Measurements from ENCODE around the gene HBA1. TPM values are rescaled to one million over a fixed set of nuclear protein-coding genes. Genes with fewer than 3 reads are reported as not detected.
"Not testable (repeated sequence)": the region's sequence is repeated elsewhere in the genome, so short reads cannot be mapped to it uniquely, and the experiment has no call there.

HBA1 gene
- 1,000 to 10,000 TPM in 1 of 3 donors, 100 to 1,000 TPM in 2; 591 to 1,202 (median 749) TPM for polyA plus RNA-seq (ENCODE audit: insufficient read length in 3 of 3)
- long read RNA-seq, donor 1, transcript HBA1-204 (2 exons, 410 nt): minor isoform, 33 of 807 reads
- long read RNA-seq, donor 1, transcript HBA1-201 (3 exons, 577 nt): major isoform, 671 of 807 reads
- long read RNA-seq, donor 1, transcript HBA1-203 (2 exons, 674 nt): minor isoform, 59 of 807 reads
- long read RNA-seq, donor 1, partial matches to known transcripts: 43 of 807 reads
- long read RNA-seq, donor 1, other reads (novel, unspliced or antisense): 0 of 807 reads
- long read RNA-seq, donor 2, transcript HBA1-201 (3 exons, 577 nt): major isoform, 704 of 793 reads
- long read RNA-seq, donor 2, transcript HBA1-203 (2 exons, 674 nt): minor isoform, 57 of 793 reads
- long read RNA-seq, donor 2, transcript HBA1-204 (2 exons, 410 nt): minor isoform, 24 of 793 reads
- long read RNA-seq, donor 2, partial matches to known transcripts: 0 of 793 reads
- long read RNA-seq, donor 2, other reads (novel, unspliced or antisense): 5 of 793 reads
- long read RNA-seq, donor 3, transcript HBA1-202 (3 exons, 504 nt): minor isoform, 8 of 928 reads
- long read RNA-seq, donor 3, transcript HBA1-203 (2 exons, 674 nt): minor isoform, 33 of 928 reads
- long read RNA-seq, donor 3, transcript HBA1-204 (2 exons, 410 nt): minor isoform, 21 of 928 reads
- long read RNA-seq, donor 3, transcript HBA1-201 (3 exons, 577 nt): major isoform, 845 of 928 reads
- long read RNA-seq, donor 3, partial matches to known transcripts: 16 of 928 reads
- long read RNA-seq, donor 3, other reads (novel, unspliced or antisense): 5 of 928 reads
- long read RNA-seq, donor 4, transcript HBA1-204 (2 exons, 410 nt): minor isoform, 5 of 247 reads
- long read RNA-seq, donor 4, transcript HBA1-201 (3 exons, 577 nt): major isoform, 231 of 247 reads
- long read RNA-seq, donor 4, transcript HBA1-203 (2 exons, 674 nt): minor isoform, 10 of 247 reads
- long read RNA-seq, donor 4, partial matches to known transcripts: 0 of 247 reads
- long read RNA-seq, donor 4, other reads (novel, unspliced or antisense): 0 of 247 reads
- long read RNA-seq, donor 5: 0 reads
- long read RNA-seq, donor 6, transcript HBA1-204 (2 exons, 410 nt): minor isoform, 17 of 343 reads
- long read RNA-seq, donor 6, transcript HBA1-201 (3 exons, 577 nt): major isoform, 301 of 343 reads
- long read RNA-seq, donor 6, transcript HBA1-203 (2 exons, 674 nt): minor isoform, 25 of 343 reads
- long read RNA-seq, donor 6, partial matches to known transcripts: 0 of 343 reads
- long read RNA-seq, donor 6, other reads (novel, unspliced or antisense): 0 of 343 reads
- long read RNA-seq, donor 7, transcript HBA1-204 (2 exons, 410 nt): minor isoform, 33 of 634 reads
- long read RNA-seq, donor 7, transcript HBA1-203 (2 exons, 674 nt): minor isoform, 23 of 634 reads
- long read RNA-seq, donor 7, transcript HBA1-201 (3 exons, 577 nt): major isoform, 574 of 634 reads
- long read RNA-seq, donor 7, partial matches to known transcripts: 0 of 634 reads
- long read RNA-seq, donor 7, other reads (novel, unspliced or antisense): 0 of 634 reads
- long read RNA-seq, donor 8: 0 reads
- long read RNA-seq, donor 9, transcript HBA1-201 (3 exons, 577 nt): major isoform, 365 of 394 reads
- long read RNA-seq, donor 9, transcript HBA1-203 (2 exons, 674 nt): minor isoform, 20 of 394 reads
- long read RNA-seq, donor 9, transcript HBA1-204 (2 exons, 410 nt): minor isoform, 7 of 394 reads
- long read RNA-seq, donor 9, partial matches to known transcripts: 0 of 394 reads
- long read RNA-seq, donor 9, other reads (novel, unspliced or antisense): 0 of 394 reads
- long read RNA-seq, donor 10, transcript HBA1-201 (3 exons, 577 nt): major isoform, 509 of 570 reads
- long read RNA-seq, donor 10, transcript HBA1-204 (2 exons, 410 nt): minor isoform, 21 of 570 reads
- long read RNA-seq, donor 10, transcript HBA1-203 (2 exons, 674 nt): minor isoform, 35 of 570 reads
- long read RNA-seq, donor 10, partial matches to known transcripts: 0 of 570 reads
- long read RNA-seq, donor 10, other reads (novel, unspliced or antisense): 5 of 570 reads
- long read RNA-seq, donor 11, transcript HBA1-201 (3 exons, 577 nt): major isoform, 251 of 263 reads
- long read RNA-seq, donor 11, transcript HBA1-203 (2 exons, 674 nt): minor isoform, 6 of 263 reads
- long read RNA-seq, donor 11, partial matches to known transcripts: 0 of 263 reads
- long read RNA-seq, donor 11, other reads (novel, unspliced or antisense): 0 of 263 reads
- long read RNA-seq, donor 12, transcript HBA1-201 (3 exons, 577 nt): major isoform, 186 of 205 reads
- long read RNA-seq, donor 12, transcript HBA1-204 (2 exons, 410 nt): minor isoform, 7 of 205 reads
- long read RNA-seq, donor 12, transcript HBA1-203 (2 exons, 674 nt): minor isoform, 12 of 205 reads
- long read RNA-seq, donor 12, partial matches to known transcripts: 0 of 205 reads
- long read RNA-seq, donor 12, other reads (novel, unspliced or antisense): 0 of 205 reads
- long read RNA-seq, donor 13: 0 reads
- long read RNA-seq, donor 14, transcript HBA1-204 (2 exons, 410 nt): minor isoform, 7 of 358 reads
- long read RNA-seq, donor 14, transcript HBA1-201 (3 exons, 577 nt): major isoform, 342 of 358 reads
- long read RNA-seq, donor 14, transcript HBA1-203 (2 exons, 674 nt): minor isoform, 7 of 358 reads
- long read RNA-seq, donor 14, partial matches to known transcripts: 0 of 358 reads
- long read RNA-seq, donor 14, other reads (novel, unspliced or antisense): 0 of 358 reads
- long read RNA-seq, donor 15, transcript HBA1-204 (2 exons, 410 nt): minor isoform, 10 of 529 reads
- long read RNA-seq, donor 15, transcript HBA1-201 (3 exons, 577 nt): major isoform, 489 of 529 reads
- long read RNA-seq, donor 15, transcript HBA1-203 (2 exons, 674 nt): minor isoform, 21 of 529 reads
- long read RNA-seq, donor 15, partial matches to known transcripts: 0 of 529 reads
- long read RNA-seq, donor 15, other reads (novel, unspliced or antisense): 5 of 529 reads
- long read RNA-seq, donor 16, transcript HBA1-203 (2 exons, 674 nt): minor isoform, 21 of 592 reads
- long read RNA-seq, donor 16, transcript HBA1-204 (2 exons, 410 nt): minor isoform, 17 of 592 reads
- long read RNA-seq, donor 16, transcript HBA1-201 (3 exons, 577 nt): major isoform, 552 of 592 reads
- long read RNA-seq, donor 16, partial matches to known transcripts: 0 of 592 reads
- long read RNA-seq, donor 16, other reads (novel, unspliced or antisense): 0 of 592 reads

DNA sequence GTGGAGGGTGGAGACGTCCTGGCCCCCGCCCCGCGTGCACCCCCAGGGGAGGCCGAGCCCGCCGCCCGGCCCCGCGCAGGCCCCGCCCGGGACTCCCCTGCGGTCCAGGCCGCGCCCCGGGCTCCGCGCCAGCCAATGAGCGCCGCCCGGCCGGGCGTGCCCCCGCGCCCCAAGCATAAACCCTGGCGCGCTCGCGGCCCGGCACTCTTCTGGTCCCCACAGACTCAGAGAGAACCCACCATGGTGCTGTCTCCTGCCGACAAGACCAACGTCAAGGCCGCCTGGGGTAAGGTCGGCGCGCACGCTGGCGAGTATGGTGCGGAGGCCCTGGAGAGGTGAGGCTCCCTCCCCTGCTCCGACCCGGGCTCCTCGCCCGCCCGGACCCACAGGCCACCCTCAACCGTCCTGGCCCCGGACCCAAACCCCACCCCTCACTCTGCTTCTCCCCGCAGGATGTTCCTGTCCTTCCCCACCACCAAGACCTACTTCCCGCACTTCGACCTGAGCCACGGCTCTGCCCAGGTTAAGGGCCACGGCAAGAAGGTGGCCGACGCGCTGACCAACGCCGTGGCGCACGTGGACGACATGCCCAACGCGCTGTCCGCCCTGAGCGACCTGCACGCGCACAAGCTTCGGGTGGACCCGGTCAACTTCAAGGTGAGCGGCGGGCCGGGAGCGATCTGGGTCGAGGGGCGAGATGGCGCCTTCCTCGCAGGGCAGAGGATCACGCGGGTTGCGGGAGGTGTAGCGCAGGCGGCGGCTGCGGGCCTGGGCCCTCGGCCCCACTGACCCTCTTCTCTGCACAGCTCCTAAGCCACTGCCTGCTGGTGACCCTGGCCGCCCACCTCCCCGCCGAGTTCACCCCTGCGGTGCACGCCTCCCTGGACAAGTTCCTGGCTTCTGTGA lies at the start of gene HBA1:
HBA1 (plus strand) TSS at position 204 of the 906 bp plus-strand sequence; CDS start at position 241, 37 bp downstream.
- not testable (repeated sequence) for DNase-seq (ENCODE audit: extremely low read depth in 1 of 11, low read depth in 9 of 11, low spot score in 4 of 11)

DNA sequence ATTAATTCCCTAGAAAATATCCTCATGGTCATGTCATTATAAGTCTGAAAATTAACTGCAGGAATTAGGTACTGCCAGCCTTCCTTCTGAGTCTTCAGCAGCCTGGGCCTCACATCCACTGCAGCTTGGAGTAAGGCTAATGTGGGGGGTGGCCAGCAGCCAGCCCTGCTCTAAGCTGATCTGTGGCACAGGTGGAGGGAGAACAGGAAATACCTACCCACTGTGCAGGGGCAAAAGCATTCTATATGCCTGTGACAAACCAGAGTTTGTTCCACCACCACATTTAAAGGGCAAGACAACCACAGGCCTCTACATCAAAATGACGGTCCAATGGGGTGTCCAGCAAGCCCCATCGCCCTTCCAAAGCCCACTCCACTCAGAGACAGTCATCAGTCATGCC lies 47.4 kb upstream of the HBA1 start:
- DNase-seq (ENCODE audit: extremely low read depth in 1 of 11, low read depth in 9 of 11, low spot score in 4 of 11): no peak

DNA sequence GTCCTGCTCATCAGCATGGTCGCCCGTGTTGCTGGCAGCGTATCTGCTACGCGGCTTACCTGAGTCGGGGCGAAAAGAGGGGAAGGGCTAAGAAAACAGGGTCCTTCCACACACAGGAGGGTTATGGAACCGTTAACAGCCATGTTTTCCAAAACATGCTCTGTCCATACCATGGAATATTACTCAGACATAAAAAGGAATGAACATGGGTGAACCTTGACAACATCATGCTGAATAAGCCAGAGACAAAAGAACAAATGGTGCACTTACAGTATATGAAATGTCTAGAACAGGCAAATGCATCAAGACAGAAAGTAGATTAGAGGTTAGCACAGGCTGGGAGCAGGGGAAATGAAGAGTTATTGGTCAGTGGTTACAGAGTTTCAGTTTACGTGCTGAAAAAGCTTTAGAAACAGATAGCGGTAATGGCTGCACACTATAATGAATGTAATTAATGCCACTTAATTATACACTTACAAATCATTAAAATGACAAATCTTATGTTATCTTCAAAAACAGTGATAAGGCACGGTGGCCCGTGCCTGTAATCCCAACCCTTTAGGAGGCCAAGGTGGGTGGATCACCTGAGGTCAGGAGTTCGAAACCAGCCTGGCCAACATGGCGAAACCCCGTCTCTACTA lies 45.8 kb upstream of the HBA1 start:
- DNase-seq (ENCODE audit: extremely low read depth in 1 of 11, low read depth in 9 of 11, low spot score in 4 of 11): no peak

- no peak for DNase-seq (ENCODE audit: extremely low read depth in 1 of 11, low read depth in 9 of 11, low spot score in 4 of 11)
Observed at GRCh38 chr16:132120-132519, 44.4 kb upstream of the HBA1 start.

GRCh38 chr16:133716-134115 lies 42.8 kb upstream of the HBA1 start:
- DNase-seq (ENCODE audit: extremely low read depth in 1 of 11, low read depth in 9 of 11, low spot score in 4 of 11): no peak

DNA sequence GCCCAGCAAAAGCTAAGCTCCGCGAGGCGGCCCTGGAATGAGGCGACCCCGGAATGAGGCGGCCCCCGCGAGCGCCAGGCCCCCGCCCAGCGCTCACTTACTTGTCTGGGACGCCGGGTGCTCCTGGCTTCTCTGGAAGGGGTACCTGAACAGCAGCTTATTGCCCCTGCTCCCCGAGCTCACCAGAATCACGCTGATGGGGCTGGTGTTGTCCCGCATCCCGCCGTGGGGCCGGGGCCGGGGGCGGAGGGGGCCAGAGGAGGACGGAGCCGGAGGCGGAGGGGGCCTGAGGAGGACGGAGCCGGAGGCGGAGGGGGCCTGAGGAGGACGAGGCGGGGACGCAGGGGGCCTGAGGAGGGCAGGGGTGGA lies 38.4 kb upstream of the HBA1 start:
- peak in 2 of 11 donors; percentile 13 to 28 for DNase-seq (ENCODE audit: extremely low read depth in 1 of 11, low read depth in 9 of 11, low spot score in 4 of 11)

- DNase-seq (ENCODE audit: extremely low read depth in 1 of 11, low read depth in 9 of 11, low spot score in 4 of 11): no peak
Observed at GRCh38 chr16:140175-140857, 36.2 kb upstream of the HBA1 start.

DNA sequence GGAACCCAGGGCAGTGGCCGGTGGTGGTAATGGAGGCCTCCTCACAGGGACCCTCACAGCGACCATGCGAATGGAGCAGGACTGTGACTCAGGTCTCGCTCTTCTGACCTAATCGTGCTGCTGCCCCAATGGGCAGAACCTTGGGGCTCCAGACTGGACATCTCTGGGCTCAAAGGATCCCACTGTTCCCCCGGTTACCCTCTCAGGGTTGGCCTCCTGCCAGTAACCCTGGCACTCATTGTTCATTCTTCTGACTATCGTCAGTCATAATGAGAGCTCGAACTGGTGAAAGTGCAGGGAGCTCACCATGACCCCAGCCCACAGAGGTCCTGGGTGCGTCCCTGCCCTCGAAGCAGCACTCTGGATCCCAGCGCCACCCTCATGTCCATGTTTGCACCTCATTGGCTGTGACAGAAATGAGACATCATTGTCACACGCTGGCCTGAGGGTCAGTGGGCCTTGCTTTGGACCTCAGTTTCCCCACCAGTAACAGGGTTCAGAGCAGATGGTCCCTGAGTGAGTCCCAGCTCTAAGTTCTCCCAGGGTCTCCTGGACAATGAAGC lies 34.0 kb upstream of the HBA1 start:
- no peak for DNase-seq (ENCODE audit: extremely low read depth in 1 of 11, low read depth in 9 of 11, low spot score in 4 of 11)

GRCh38 chr16:143047-143446 lies 33.4 kb upstream of the HBA1 start:
- DNase-seq (ENCODE audit: extremely low read depth in 1 of 11, low read depth in 9 of 11, low spot score in 4 of 11): no peak

GRCh38 chr16:143456-143855 lies 33.0 kb upstream of the HBA1 start:
- DNase-seq (ENCODE audit: extremely low read depth in 1 of 11, low read depth in 9 of 11, low spot score in 4 of 11): no peak

- no peak for DNase-seq (ENCODE audit: extremely low read depth in 1 of 11, low read depth in 9 of 11, low spot score in 4 of 11)
Observed at GRCh38 chr16:144797-145252, 31.7 kb upstream of the HBA1 start.

- DNase-seq (ENCODE audit: extremely low read depth in 1 of 11, low read depth in 9 of 11, low spot score in 4 of 11): no peak
Observed at GRCh38 chr16:146646-147045, 29.8 kb upstream of the HBA1 start.
